Measurements from ENCODE around the gene MCRIP2. TPM values are rescaled to one million over a fixed set of nuclear protein-coding genes. Genes with fewer than 3 reads are reported as not detected.
A peak's percentile ranks its signal among the peaks of the same experiment; 100 is the strongest.

The MCRIP2 gene
- total RNA-seq, 4 donors from 2014 or later = 61.3 to 124 (median 69.1) TPM

- Histone ChIP-seq H3K36me3 (peaks cover 0 to 5% of the 10 kb centered on the region in 2 donors), H3K4me1 (peaks cover 0 to 8% of the 10 kb centered on the region in 2 donors), H3K27ac (no peak overlapping the region), H3K4me3 (replicated peaks in 1 of 3) (no peak overlapping the region), H3K9me3 (no peaks in the 10 kb centered on the region), H3K27me3 (no peaks in the 10 kb centered on the region)
- DNase-seq = peak in 1 of 2 donors; percentile 32
- no peak for TF ChIP-seq POLR2A (IDR thresholded peaks at IDR 0.05)
- no peak for TF ChIP-seq CTCF (IDR thresholded peaks at IDR 0.05)
- intact Hi-C loops (cut with DNase I) = no loop called here
- WGBS, 2 donors = 68 to 74% methylated on average over 18 to 21 of the region's 21 CpGs
Measured at GRCh38 chr16:621526-622105, 20.0 kb upstream of the MCRIP2 start.

GRCh38 chr16:622920-623280 lies 18.7 kb upstream of the MCRIP2 start:
- WGBS, 2 donors = 93 to 95% methylated on average over 17 of the region's 17 CpGs
- H3K4me1 ChIP-seq = peaks cover 0 to 8% of the 10 kb centered on the region in 2 donors
- intact Hi-C loops (cut with DNase I) = no loop called here
- no peak for DNase-seq
- TF ChIP-seq CTCF (IDR thresholded peaks at IDR 0.05) = no peak
- TF ChIP-seq POLR2A (IDR thresholded peaks at IDR 0.05) = no peak
- H3K36me3 ChIP-seq = peaks cover 5 to 7% of the 10 kb centered on the region in 2 donors
- no peaks in the 10 kb centered on the region for H3K27me3 ChIP-seq
- H3K27ac ChIP-seq = no peak overlapping the region
- no peaks in the 10 kb centered on the region for H3K9me3 ChIP-seq
- no peak overlapping the region for H3K4me3 ChIP-seq (replicated peaks in 1 of 3)

GRCh38 chr16:624526-625070 lies 17.0 kb upstream of the MCRIP2 start:
- TF ChIP-seq CTCF (IDR thresholded peaks at IDR 0.05) (no peak), POLR2A (IDR thresholded peaks at IDR 0.05) (no peak)
- 80 to 87% methylated on average over 9 to 10 of the region's 10 CpGs for WGBS, 2 donors

GRCh38 chr16:625117-625976 lies 16.3 kb upstream of the MCRIP2 start:
- peaks cover 5 to 7% of the 10 kb centered on the region in 2 donors for H3K36me3 ChIP-seq
- H3K4me1 ChIP-seq = peaks cover 0 to 11% of the 10 kb centered on the region in 2 donors
- TF ChIP-seq POLR2A (IDR thresholded peaks at IDR 0.05) = no peak
- no peak overlapping the region for H3K27ac ChIP-seq
- WGBS, 2 donors = 94 to 99% methylated on average over 10 to 11 of the region's 37 CpGs
- no peak overlapping the region for H3K4me3 ChIP-seq (replicated peaks in 1 of 3)
- DNase-seq = no peak
- H3K9me3 ChIP-seq = no peaks in the 10 kb centered on the region
- intact Hi-C loops (cut with DNase I) = no loop called here
- no peaks in the 10 kb centered on the region for H3K27me3 ChIP-seq

More at GRCh38 chr16:624526-625070, 17.0 kb upstream of the MCRIP2 start:
- H3K4me3 ChIP-seq (replicated peaks in 1 of 3) = no peak overlapping the region
- H3K27ac ChIP-seq = no peak overlapping the region
- intact Hi-C loops (cut with DNase I) = no loop called here
- H3K27me3 ChIP-seq = no peaks in the 10 kb centered on the region
- H3K4me1 ChIP-seq = peaks cover 0 to 8% of the 10 kb centered on the region in 2 donors
- DNase-seq = no peak
- H3K9me3 ChIP-seq = no peaks in the 10 kb centered on the region
- peaks cover 5 to 7% of the 10 kb centered on the region in 2 donors for H3K36me3 ChIP-seq

GRCh38 chr16:625977-626765 lies 15.5 kb upstream of the MCRIP2 start:
- Histone ChIP-seq H3K36me3 (peaks cover 5 to 7% of the 10 kb centered on the region in 2 donors), H3K4me1 (peaks cover 5 to 19% of the 10 kb centered on the region in 2 donors), H3K27ac (no peak overlapping the region), H3K4me3 (replicated peaks in 1 of 3) (no peak overlapping the region), H3K9me3 (no peaks in the 10 kb centered on the region), H3K27me3 (no peaks in the 10 kb centered on the region)
- DNase-seq = no peak
- 93 to 96% methylated on average over 22 to 26 of the region's 35 CpGs for WGBS, 2 donors
- intact Hi-C loops (cut with DNase I) = no loop called here
- TF ChIP-seq CTCF (IDR thresholded peaks at IDR 0.05) = no peak
- TF ChIP-seq POLR2A (IDR thresholded peaks at IDR 0.05) = no peak

Measured in thyroid gland (tissue), 4 donors.